ENCODE results near the gene ATXN7.

GRCh38 chr3:63990733-63991132, 127.1 kb downstream of the ATXN7 start:
- no peak for TF ChIP-seq CTCF (conservative IDR thresholded peaks at IDR 0.05)
- no peak for TF ChIP-seq ZFX (IDR thresholded peaks at IDR 0.05)
